GM19324 (cell line): ENCODE measurements around the gene COX6A2.
"Not testable (repeated sequence)": the region's sequence is repeated elsewhere in the genome, so short reads cannot be mapped to it uniquely, and the experiment has no call there.

Experiments
- ATAC-seq: cut with Tn5 transposase; IDR thresholded peaks from one replicate; pipeline ENCODE4 v1.9.1; 2021; ENCODE audit warnings: mild to moderate bottlenecking, moderate library complexity; ENCODE audit not compliant: unreplicated experiment, low FRiP score

Gene COX6A2

DNA sequence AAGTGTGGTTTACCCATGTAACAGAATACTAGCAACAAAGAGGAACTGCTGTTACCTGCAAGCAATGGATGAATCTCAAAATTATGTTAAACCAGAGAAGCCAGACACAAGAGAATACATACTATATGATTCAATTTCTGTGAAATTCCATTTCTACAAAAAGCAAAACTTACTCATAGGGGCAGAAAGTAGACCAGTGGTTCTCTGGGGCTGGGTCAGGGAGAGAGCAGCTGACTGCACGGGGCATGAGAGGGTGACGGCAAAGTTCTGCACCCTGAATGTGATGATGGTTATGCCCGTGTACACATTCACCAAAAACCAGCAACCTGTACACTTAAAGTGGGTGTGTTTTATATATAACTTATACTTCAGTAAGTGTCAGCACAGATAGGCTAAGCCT, 11.4 kb upstream of the COX6A2 start:
- no peak for ATAC-seq

DNA sequence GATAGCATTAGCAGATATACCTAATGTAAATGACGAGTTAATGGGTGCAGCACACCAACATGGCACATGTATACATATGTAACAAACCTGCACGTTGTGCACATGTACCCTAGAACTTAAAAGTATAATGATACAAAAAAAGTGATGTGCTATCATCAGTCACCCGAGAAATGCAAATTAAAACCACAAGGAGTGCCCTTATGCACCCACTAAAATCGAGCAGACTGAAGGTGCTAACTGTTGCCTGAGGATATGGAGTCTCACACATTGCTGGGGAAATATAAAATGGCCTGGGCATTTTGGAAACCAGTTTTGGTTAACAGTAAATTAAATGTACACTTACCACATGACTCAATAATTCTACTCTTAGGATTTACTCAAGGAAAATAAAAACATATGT, 10.9 kb upstream of the COX6A2 start:
- ATAC-seq, result not testable (repeated sequence)

DNA sequence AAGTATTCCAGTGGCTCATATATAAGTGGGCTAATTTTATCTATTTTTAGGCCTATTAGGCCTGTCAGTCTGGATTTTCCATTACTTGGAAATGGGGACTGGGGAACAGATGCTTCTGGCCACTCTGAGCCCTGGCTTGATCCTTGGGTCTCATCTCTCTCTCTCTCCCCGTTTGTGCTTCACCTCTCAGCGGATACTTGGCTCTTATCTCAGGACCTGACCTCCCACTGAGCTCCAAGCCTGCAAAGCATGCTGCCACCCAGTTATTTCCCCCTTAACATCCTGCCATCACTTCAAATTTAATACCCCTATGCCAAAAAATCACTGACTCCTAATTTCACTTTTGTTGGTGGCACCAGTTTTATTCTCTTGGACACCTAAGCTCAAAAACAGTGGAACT, 10.3 kb upstream of the COX6A2 start:
- ATAC-seq, result no peak

DNA sequence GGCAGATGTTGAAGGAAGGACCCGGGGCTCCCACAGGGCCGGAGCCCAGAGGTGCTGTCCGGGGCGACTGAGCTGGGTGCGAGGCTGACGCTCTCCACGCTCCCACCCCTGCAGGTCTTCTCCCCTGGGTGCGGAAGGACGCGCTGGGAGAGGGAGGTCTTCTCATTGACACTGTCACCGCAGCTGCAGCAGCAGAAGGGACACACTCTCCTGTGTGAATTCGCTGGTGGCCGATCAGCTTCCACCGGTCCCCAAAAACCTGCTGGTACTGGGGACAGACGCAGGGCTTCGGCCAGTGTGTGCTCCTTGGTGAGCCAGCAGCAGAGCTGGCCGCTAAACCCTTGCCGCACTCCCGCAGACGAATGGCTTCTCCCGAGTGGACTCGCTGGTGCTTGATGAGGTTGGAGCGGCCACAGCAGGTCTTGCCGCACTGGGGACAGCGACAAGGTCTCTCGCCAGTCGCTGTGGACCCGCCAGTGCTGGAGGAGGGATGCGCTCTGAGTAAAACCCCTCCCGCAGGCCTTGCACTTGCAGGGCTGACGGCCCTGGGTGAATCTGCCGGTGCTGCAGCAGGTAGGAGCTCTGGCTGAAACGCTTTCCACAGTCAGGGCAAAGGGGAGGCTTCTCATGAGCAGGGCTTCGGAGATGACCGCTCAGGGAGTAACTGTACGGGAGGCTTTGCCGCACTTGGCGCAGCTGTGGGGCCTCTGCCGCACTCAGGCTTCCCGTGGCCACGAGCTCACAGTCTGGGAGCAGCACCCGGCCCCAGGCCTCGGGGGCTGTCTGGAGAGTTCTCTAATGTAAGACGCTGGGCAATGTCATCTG, 8.3 kb upstream of the COX6A2 start:
- ATAC-seq, result no peak

DNA sequence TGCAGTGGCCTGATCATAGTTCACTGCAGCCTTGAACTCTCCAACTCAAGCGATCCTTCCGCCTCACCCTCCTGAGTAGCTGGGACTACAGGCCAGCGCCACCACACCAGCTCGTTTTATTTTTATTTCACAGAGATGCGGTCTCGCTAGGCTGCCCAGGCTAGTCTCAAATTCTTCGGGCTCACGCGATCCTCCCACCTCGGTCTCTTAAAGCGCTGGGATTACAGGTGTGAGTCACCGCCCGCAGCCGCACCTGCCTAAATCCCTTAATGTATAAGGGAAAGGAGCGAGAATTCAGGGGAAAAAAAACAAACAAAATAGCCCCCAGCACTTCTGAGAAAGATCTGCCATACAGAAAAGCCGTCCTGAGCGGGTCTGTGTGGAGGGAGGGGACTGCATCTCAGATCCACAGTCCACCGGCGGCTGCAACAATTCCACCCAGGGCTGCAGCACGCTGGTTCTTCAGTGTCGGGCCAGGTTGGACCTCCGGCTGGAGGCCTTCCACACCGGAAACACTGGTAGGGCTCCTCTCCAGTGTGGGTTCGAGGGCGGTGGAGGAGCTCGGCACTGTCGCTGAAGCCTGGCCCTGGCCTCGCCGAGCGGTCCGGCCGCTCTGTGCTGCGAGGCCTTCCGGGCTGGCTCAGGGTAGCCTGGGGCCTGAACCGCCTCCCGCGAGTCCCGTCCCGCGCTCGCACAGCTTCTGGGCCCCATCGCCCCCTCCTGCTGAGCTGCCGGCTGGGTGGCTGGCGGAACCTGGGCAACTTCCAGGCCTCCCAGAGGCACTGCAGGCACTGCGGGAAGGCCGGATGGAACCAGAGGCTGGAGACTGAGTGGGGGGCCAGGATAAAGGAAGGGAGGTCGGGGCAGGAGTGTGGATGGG, 7.4 kb upstream of the COX6A2 start:
- no peak for ATAC-seq

DNA sequence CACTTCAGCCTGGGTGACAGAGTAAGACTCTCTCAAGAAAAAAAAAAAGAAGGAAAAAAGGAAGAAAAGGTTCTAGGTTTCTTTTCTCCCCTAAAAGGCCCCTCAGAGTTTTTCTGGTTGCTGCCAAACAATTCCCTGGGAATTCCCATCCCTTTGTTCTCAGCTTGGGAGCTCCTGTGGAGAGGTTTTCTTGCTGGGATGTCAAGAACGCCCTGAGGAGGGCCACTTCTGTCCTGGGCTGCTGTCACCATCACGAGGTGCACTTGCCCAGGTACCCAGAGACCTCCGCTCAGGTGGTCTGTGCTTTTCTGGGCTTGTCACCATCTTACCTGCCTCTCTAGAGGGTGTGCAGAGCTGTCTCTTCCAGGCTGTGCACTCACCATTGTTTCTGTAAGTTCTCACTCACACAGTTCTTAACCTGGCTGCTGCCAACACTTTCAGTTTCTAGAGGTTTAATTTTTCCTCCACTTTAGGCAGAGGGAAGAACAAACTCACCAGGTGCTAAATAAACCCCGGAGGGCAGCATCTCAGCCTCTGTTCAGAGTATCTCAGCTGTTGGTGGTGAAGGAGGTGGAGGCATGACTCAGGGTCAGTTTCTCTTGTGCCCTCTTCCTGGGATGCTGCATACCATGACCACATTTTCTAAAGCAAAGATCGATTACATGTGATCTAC, 2.4 kb upstream of the COX6A2 start:
- no peak for ATAC-seq

DNA sequence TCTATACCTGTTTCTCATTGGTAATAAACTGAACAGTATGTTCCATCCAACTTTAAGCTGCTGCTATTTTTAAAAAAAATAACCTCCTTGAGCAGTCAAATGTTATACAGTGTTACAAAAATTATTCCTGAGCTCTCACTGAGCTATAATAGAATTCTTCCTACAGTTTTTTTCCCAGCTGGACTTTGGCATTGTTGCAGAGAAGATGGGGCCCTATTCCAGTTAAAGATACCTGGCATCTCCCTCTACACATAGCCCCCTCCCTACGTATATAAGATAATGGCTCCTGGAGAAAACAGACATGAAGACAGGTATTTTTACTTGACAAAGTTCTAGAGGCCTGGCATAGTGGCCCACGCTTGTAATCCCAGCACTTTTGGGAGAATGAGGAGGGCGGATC, 1.6 kb upstream of the COX6A2 start:
- ATAC-seq, result no peak

DNA sequence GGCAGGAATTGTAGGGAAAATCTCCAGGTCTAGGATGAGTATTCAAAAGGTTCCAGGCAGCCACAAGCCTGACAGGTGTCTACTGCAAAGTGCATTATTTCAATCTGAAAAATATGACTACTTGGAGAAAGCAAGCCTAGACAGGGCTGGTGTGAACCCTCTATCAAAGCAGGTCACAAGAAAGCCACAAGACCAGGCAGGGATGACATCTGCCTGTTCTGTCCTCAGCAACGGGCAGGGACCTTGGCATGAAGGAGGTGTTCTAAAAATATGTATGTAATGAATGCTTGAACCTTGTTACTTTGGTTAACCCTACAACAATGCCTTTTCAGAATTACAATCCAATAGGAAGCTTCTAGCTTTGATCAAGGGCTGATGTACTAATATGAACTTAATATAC, 1.2 kb upstream of the COX6A2 start:
- ATAC-seq, result no peak

DNA sequence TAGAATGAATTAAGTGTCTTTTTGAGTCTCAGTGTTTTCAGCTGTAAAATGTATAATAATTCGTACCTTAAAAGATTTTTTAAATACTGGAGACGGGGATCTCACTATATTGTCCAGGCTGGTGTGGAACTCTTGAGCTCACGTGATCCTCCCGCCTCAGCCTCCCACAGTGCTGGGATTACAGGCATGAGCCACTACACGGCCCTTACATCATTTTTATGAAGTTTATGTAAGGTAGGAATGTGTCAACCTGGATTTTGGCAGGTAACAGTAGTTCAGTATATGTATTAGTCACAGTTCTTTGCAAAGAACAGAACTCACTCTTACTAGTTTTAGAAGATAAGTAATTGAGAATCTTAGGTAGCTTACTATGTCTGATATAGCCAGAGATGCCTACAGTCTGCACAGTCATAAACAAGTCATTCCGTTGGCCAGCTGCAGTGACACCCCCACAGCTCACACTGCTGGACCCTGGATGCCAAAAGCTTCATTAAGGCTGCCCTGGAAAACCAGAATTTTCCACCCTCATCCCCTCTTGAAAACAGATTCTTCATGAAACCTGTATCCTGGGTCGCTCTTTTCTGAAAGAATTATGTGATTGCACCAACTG, 583 bp upstream of the COX6A2 start:
- no peak for ATAC-seq

DNA sequence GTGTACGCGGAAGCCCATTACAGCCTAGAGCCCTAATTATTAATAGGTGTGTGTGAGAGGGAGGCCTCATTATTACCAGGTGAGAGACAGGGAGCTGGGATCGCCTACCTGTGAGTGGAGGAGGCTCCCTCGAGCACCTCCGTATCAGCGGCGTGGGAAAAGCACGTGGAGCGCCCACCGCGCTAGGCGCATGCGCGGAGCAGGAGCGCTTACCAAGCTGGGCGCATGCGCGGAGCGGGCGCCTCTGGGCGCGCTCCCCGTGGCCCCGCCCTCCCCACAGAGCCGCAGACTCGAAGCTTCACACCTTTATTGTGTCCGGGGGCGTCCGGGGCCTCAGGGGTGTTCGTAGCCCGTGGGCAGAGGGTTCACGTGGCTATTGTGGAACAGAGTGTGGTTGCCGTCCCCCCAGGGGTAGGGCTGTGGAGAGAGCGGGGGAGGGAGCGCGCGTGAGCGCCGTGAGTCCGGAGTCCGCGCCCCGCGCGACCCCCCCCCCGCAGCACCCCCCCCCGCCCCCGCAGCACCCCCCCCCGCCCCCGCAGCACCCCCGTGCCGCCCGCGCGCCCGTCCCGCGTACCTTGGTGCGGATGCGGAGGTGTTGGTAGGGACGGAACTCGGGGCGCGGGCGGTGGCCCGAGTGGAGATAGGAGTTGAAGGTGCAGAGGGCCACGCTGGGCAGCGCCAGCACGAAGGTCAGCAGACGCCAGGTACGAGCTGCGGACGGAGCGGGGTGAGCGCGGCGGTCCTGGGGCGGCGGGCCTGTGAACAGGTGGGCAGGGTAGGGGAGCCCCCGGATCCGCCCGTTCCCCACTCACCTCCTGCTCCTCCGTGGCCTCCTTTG, 500 bp downstream of the COX6A2 start:
- ATAC-seq, result no peak

DNA sequence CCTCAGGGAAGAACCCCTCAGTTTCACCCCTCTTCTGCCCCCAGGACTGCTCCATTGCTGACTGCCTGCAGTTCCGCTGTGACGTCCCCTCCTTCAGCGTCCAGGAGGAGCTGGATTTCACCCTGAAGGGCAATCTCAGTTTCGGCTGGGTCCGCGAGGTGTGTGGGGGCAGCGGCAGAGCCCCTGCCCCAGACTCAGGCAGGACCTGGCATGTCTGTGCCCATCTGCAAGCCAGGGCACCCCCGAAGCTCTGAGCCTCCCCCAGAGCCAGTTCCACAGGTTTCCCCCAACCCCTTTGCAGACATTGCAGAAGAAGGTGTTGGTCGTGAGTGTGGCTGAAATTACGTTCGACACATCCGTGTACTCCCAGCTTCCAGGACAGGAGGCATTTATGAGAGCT, 4.4 kb downstream of the COX6A2 start:
- ATAC-seq, result no peak

DNA sequence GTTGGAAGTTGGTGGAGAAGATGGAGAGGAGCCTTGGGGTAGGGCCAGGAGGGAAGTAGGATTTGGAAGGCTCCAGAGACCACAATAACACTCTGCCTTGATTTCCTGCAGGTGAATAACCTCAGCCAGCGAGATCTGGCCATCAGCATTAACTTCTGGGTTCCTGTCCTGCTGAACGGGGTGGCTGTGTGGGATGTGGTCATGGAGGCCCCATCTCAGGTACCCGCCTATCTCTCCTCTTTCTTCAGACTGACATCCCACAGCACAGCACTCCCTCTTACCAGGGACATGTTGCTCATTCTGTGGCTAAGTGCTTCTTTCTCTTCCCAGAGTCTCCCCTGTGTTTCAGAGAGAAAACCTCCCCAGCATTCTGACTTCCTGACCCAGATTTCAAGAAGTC, 4.9 kb downstream of the COX6A2 start:
- ATAC-seq, result no peak

DNA sequence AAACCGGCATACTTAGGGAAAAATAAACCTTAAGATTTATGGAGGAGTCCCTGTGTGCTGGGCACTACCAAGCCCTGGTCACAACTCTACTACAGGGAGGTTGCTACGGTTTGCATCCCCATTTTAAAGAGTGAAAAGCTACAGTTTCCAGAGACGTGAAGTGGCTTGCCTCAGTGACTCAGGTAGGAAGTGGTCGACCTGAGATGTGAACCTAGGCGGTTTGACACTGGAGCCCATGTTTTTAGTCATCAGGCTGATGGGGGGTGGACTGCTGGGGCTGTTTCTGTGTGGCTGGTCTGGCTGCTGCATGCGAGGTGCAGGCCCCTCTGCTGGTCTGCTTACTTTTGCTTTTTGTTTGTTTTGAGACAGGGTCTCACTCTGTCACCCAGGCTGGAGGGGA, 6.6 kb downstream of the COX6A2 start:
- ATAC-seq, result no peak

DNA sequence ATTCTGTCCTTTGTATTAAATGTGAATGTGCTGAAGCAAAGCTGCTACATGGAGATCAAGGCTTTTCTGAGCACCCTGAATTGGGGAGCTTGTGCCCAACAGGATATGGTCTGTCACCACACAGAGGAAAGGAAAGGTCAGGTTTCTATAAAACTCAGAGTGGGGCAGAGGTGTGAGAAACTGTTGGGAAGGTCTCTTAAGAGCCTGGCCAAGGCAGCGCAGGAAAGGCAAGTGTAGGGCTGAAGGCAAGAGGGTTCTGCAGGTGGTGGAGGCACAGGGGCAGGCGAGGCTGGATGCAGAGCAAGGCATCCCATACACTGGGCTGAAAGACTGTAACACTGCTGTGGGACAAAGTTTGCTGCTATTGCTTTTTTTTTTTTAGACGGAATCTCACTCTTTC, 8.1 kb downstream of the COX6A2 start:
- ATAC-seq, result no peak

DNA sequence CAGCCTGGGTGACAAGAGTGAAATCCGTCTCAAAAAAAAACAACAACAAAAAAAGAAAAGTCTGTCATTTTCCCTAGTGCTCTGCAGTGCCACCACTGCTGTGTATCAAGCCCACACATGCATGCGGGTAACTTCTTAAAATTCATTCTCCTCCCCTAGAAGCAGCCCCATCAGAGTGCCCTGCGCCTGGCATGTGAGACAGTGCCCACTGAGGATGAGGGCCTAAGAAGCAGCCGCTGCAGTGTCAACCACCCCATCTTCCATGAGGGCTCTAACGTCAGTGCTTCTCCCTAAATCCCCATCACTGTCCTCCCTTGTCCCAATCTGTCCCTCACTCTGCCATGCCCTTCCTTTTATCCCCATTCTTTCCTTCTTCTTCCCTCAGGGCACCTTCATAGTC, 10.2 kb downstream of the COX6A2 start:
- ATAC-seq, result no peak

DNA sequence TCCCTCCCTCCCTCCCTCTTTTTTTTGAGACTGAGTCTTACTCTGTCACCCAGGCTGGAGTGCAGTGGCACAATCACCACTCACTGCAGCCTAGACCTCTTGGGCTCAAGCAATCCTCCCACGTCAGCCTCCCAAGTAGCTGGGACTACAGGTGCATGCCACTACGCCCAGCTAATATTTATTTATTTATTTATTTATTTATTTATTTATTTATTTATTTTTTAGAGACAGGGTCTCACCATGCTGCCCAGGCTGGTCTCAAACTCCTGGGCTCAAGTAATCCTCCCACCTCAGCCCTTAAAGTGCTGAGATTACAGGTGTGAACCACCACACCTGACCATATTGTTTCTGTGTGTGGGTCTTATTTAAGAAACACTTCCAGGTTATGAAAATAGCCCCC, 11.1 kb downstream of the COX6A2 start:
- ATAC-seq, result not testable (repeated sequence)

DNA sequence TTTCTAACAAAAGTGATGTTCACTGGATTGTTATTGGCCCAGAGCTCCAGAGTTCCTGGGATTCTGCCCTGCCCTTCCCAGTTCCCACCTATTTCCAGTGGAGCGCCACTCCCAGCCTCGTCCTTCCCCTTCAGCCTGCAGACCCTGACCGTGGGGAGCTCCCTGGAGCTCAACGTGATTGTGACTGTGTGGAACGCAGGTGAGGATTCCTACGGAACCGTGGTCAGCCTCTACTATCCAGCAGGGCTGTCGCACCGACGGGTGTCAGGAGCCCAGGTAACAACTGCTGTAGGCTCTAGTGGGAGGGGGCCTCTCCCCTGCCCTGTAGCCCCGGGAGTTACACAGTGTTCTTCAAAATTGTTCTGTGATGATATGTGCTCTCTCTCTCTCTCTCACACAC, 11.8 kb downstream of the COX6A2 start:
- ATAC-seq, result no peak

DNA sequence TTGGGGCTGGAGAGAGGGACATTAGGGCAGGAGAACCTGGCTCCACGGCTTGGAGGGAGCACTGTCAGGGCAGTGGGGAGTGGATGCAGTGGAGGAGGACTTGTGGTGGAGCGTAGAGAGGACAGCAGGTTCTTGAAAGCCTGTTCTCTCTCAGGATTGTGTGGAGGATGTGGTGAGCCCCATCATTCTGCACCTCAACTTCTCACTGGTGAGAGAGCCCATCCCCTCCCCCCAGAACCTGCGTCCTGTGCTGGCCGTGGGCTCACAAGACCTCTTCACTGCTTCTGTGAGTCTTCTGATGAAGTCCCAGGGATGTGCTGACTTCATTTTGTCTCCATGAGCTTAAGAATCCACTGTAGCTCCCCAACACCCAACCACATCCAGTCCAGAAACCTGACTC, 13.5 kb downstream of the COX6A2 start:
- ATAC-seq, result no peak

DNA sequence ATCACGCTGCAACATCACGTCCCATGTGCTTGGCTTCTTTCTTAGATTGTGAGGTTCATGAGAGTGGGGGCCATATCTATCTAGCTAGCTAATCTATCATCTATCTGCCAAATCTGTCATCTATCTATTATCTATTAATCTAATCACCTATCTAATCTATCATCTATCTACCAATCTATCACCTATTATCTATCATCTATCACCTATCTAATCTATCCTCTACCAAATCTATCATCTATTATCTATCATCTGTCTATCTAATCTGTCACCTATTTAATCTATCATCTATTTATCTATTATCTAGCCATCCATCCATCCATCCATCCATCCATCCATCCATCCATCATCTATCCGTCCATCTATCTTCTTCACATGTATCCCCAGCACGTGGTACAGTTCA, 14.2 kb downstream of the COX6A2 start:
- ATAC-seq, result no peak

DNA sequence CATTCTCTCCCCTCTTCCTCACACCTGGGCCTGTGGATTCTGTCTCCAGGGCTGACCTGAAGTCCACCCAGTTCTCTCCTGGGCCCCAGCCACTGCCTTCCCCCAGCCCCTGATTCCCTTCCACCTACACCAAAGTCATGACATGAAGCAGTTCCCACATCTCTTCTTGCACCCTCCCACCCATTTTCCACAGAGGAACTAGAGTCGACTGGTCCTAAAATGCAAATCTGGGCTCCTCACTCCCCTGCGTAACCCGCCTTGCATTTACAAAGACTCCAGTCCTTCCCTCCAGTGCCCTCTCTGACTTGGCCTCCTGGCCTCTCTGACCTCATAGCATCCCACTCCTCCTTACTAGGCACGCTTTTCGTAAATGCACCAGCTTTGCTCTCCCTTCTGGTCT, 14.8 kb downstream of the COX6A2 start:
- no peak for ATAC-seq
